Measurements from ENCODE around the gene CDH8.

CDH8 gene, protein sequence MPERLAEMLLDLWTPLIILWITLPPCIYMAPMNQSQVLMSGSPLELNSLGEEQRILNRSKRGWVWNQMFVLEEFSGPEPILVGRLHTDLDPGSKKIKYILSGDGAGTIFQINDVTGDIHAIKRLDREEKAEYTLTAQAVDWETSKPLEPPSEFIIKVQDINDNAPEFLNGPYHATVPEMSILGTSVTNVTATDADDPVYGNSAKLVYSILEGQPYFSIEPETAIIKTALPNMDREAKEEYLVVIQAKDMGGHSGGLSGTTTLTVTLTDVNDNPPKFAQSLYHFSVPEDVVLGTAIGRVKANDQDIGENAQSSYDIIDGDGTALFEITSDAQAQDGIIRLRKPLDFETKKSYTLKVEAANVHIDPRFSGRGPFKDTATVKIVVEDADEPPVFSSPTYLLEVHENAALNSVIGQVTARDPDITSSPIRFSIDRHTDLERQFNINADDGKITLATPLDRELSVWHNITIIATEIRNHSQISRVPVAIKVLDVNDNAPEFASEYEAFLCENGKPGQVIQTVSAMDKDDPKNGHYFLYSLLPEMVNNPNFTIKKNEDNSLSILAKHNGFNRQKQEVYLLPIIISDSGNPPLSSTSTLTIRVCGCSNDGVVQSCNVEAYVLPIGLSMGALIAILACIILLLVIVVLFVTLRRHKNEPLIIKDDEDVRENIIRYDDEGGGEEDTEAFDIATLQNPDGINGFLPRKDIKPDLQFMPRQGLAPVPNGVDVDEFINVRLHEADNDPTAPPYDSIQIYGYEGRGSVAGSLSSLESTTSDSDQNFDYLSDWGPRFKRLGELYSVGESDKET

DNA sequence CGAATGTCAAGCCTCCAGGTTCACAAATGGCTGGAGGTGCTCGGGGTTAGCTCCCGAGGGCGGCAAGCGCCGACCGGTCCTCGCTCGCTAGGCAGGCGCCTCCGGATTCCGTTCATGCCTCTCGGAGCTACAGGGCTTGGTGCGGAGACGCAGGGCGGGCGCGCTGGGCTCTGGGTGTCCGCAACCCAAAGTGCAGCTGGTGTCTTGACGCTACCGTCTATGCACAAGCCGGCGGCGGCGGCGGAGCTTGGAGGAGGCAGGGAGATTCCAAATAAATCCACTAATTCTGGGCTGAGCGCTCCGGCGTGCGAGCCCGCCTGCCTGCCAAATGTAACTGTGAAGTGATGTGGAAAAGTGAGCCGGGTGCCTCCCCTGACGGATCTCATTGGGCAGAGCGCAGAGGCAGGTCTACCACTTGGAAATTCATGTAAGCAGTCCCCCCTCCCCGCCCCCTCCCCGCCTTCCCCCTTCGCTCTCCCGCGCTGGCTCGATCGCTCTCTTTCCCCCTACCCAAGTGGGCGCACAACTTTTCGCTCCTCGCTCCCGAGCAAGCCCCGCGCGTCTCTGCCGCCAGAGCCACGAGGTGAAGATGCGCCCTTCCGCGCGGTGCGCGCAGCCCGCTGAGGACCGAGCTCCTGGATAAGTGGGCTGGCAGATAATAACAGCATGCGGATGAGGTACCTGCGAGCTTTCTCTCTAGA lies at the start of gene CDH8:
CDH8 (minus strand) TSS at position 338 of the 701 bp plus-strand sequence. CDS start 15,035 bp downstream, outside the sequence.
- FAIRE-seq, result no peak
- no peak for DNase-seq (ENCODE audit: low spot score)

- peak; percentile 13 for DNase-seq (ENCODE audit: low spot score)
- no peak for FAIRE-seq
Measured at GRCh38 chr16:62079236-62079635, 43.0 kb upstream of the CDH8 start.

GRCh38 chr16:62077998-62078397 lies 41.8 kb upstream of the CDH8 start:
- DNase-seq (ENCODE audit: low spot score) (peak; percentile 29), FAIRE-seq (no peak)

DNA sequence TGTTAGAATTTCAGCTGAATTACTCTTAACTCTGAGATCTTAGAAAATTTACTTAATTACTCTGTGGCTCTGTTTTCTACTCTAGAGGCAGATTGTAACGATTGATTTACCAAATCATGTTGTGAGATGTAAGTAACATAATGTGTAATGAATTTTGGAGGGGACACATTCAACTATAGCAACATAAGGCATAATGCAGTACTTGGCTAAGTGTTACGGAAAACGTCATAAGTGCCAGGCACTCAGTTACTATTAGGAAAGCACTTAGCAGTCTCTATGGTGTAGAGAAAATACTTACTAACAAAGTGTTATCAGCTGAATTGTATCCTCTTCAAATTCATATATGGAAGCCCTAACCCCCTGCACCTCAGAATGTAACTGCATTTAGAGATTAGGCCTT lies 40.6 kb upstream of the CDH8 start:
- FAIRE-seq (no peak), DNase-seq (ENCODE audit: low spot score) (no peak)

- FAIRE-seq, result no peak
- no peak for DNase-seq (ENCODE audit: low spot score)
Measured at GRCh38 chr16:62068747-62069146, 32.5 kb upstream of the CDH8 start.

DNA sequence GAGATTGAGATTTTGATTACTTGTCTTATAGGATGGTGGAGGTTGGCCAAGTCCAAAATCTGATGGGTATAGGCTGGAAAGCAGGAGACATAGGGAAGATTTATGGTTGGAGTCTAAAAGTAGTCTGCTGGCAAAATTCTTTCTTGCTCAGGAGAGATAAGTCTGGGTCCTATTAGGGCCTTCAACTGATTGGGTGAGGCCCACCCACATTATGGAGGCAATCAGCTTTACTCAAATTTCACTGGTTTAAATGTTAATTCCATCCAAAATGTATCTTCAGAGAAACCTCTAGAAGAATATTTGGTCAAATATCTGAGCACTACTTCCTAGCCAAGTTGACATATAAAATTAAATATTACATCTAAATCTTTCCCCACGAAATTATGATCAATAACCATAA lies 31.7 kb upstream of the CDH8 start:
- no peak for FAIRE-seq
- DNase-seq (ENCODE audit: low spot score), result no peak

DNA sequence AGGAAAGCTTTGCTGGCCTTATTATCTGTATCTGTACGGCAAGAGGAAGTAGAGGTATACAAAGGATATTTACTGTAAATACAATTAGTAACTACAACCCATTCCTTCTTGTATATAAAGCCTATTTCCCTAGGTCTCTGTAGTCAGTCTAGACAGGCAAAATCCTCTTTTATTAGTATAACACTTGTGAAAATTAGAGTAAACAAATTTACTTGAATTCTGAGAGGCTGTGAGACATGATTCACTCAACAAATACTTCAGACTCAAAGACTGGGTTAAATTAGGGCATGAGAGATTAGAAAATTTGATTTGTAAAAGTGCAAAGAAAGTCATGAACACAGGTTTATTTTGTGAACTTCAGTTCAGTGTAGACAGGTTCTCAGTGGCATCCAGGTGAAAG lies 30.9 kb upstream of the CDH8 start:
- DNase-seq (ENCODE audit: low spot score), result no peak

DNA sequence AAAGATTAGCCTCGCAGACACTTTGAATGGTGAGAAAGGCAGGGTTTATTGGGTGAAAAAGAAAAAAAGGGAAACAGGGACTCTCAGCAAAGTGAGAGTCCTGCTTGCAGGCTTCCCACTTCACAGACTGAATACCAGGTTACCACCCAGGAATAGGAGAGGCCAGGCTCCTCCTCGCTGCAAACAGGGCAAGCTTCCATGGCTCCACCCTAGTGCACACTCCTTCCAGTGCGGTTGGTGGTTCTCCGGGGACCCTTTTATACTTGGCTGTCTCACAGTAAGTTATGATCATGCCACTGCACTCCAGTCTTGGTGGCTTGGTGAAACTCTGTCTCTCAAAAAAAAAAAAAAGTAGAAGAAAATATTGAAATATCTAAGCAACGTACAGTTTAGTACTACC lies 30.5 kb upstream of the CDH8 start:
- DNase-seq (ENCODE audit: low spot score), result no peak
- FAIRE-seq, result no peak

More for the DNA sequence above, 30.9 kb upstream of the CDH8 start:
- FAIRE-seq, result no peak

GRCh38 chr16:62064173-62064572 lies 27.9 kb upstream of the CDH8 start:
- no peak for FAIRE-seq

GRCh38 chr16:62060089-62060488 lies 23.9 kb upstream of the CDH8 start:
- FAIRE-seq (no peak), DNase-seq (ENCODE audit: low spot score) (no peak)

More at GRCh38 chr16:62064173-62064572, 27.9 kb upstream of the CDH8 start:
- DNase-seq (ENCODE audit: low spot score), result no peak

GRCh38 chr16:62059527-62059926 lies 23.3 kb upstream of the CDH8 start:
- DNase-seq (ENCODE audit: low spot score) (no peak), FAIRE-seq (no peak)

DNA sequence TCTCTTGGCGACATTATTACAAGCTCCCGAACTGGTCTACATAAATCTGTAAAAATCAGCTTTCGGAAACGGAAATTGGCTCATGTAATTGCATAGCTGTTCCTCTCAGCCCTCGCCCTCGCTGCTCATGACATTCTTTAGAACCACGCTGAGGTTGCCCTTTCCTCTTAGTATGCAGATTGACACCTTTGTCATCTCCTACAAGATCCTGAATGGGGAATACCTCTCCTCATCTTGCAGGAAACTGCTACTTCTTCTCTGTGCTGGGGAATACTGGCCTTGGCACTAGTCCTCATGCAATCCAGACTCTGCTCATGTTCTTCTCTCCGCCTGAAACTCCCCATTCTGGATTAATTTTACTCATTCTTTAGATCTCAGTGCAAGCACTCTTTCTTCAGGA lies 22.2 kb upstream of the CDH8 start:
- no peak for DNase-seq (ENCODE audit: low spot score)
- FAIRE-seq, result no peak

DNA sequence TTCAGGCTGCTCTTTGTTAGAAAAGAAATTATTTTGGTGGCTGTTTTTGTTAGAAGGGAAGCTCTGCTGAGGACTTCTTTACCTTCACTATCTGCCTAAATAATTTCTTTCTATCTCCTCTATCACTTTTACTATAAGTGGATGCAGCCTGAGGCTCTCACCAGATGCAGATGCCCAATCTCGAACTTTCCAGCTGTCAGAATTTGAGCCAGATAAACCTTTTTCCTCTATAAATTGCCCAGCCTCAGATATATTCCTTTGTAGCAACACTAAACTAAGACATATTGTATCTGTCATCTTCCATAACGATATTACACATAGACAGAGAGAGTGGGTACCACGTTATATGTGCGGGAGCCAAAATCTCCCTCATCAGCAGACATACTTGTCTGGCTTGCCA lies 15.7 kb upstream of the CDH8 start:
- no peak for FAIRE-seq
- no peak for DNase-seq (ENCODE audit: low spot score)

DNA sequence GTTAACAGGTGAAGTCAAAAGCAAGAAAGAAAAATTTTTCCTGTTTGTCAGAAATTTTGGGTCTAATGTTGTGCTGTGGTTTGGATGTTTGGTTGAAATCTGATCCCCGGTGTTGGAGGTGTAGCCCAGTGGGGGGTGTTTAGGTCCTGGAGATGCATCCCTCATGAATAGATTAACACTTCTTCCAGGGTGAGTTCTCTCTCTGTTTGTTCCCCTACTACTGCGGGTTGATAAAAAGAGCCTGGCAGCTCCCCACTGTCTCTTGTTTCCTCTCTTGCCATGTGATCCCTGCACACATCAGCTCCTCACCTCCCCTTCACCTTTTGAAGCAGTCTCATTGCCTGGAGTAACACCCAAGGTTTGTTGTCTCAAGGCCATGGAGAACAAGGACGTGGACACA lies 14.6 kb upstream of the CDH8 start:
- FAIRE-seq (no peak), DNase-seq (ENCODE audit: low spot score) (no peak)

DNA sequence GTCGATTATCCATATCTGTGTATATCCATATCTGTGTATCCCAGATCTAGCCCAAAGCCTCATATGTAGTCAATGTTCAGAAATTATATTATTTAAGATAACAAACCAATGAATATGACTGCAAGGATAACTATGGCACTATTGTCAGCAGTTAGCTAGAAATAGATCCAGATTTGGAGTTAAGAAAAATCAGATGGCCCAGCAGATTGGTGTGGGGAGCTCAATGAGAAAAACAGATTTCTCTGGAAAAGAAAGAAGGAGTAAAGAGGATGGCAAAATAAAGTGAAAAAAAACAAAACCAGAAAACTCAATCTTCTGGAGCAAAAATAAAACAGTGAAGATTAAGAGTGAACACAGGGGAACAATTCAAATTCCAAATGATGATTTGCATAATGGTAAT lies 10.6 kb upstream of the CDH8 start:
- FAIRE-seq (no peak), DNase-seq (ENCODE audit: low spot score) (no peak)

DNA sequence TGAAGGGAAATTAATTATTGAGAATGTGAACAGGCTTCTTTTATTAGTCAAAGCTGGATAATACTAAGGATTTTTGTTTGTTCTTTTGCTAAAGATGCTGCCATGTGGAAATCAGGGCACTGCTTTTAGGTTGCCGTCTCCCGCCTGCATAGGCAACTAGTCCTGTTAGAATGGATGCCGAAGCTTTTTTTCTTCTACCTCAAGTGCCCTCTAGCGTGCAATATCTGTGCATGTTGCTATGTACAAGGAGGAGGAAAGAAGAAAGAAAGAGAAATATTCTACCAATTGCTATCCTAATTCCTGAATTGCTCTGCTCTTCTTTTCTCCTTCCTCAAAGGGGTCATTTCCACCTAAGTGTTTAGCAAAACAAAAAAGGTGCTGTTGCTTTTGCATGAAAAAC lies 5.2 kb upstream of the CDH8 start:
- FAIRE-seq (no peak), DNase-seq (ENCODE audit: low spot score) (peak; percentile 46)

- peak; percentile 56 for FAIRE-seq
- DNase-seq (ENCODE audit: low spot score), result no peak
Measured at GRCh38 chr16:62038646-62039045, 2.4 kb upstream of the CDH8 start.

- no peak for DNase-seq (ENCODE audit: low spot score)
- no peak for FAIRE-seq
Measured at GRCh38 chr16:62038225-62038624, 2.0 kb upstream of the CDH8 start.

DNA sequence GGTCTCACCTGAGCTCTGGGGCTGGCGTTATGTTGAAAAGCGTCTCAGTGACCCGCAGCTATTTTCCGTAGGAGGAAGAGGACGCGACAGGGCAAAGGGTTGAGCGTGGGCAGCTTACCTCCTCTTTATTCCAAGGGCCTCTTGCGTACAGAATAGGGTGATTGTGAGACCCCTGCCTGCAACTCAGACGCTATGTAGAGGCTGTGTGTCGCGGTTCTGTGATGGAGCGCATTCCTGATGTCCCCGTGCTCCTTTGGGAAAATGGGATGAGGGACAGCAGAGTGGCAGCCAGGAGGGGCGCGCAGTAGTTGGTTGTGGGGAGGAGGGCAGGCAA lies 531 bp upstream of the CDH8 start:
- FAIRE-seq (no peak), DNase-seq (ENCODE audit: low spot score) (no peak)

DNA sequence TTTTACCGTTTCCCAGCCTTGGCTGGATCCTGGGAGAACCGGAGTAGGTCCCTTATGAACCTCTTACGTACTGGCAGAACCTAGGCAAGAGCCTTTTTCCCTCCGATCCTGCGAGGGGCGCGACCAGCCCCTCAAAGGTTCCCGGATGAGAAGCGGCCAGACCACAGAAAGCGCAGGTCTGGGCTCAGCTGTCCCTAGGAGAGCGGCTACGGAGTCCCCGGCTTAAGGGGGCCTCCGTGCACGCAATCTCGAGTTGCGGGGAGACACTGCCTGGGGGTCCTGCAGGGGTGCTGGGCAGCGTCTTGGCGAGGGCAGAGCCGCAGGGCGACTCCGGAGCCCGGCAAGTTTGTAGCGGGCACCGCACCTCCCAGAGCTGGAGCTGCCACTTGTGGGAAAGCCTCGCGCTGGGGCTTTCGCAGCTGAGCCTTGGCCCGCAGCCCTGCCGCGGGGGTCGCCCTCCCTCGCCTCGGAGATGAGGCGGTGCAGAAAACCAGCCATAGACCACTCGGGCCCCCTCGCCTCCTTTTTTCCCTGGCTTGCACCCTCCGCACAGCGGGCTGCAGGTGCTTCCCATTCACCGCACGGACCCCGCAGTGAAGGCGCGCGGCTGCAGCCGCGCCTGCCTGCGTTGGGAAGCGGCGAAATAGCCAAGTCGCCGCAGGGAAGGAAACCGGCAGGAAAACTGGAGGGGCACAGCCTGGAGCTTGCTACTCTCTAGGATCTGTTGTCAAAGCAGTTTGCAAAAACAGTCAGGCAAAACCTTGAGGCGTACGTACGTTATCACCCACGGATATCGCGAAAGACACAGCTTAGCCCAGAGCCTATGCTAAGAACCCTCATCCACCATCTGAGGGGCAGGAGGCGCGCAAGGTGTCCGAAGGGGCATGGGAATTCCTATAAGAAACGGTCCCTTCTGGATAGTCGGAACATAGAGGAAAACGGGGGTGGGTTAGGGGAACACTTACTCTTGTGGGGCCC lies 834 bp downstream of the CDH8 start:
- FAIRE-seq (no peak), DNase-seq (ENCODE audit: low spot score) (peak; percentile 10)
